NCI-H2081 treated with DMSO at 0.1 percent for 48 hours (cell line): ENCODE results near the gene DHRSX.
"Not testable (repeated sequence)": the region's sequence is repeated elsewhere in the genome, so short reads cannot be mapped to it uniquely, and the experiment has no call there.

Experiments
- DNase-seq: peaks from one replicate; lab custom pipeline; 2025; lab: John Stamatoyannopoulos, UW

Gene DHRSX

DNA sequence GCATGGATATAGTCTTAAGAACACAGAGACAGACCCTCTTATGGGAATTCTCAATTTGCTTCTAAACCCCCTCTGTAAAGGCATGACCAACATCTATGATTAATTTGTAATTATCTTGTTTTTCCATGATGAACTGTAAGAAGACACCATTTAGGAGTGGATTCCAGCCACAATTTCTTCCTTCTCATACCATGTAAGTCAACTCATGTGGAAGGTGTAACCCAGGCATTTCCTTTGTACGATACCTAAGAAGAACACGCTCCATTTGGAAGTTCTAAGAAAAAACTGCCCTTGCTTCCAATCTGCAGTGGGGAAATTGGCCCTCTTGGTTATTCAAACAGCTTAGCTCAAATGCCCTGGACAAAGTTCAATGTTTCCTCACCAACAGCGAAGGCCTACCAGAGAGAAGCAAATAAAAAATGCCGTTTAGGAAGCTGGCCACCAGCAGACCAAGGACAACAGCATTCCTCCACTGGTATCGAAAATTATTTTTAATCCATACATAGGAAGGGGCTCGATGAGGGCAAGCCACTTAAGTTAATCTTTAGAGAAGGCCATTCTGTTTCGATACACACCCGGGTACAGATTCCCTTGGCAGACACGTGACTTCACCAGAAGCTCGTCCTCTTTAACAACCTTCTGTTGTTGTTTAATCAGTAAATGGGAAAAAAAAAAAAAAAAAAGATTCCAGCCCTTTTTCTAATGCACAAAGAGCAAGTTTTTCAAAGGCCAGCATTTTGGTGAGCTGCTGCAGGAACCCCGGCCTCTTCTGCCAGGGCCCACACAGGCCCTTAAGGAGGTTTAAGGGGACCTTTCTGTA is 2.6 kb downstream of the DHRSX start:
- DNase-seq: no peak

DNA sequence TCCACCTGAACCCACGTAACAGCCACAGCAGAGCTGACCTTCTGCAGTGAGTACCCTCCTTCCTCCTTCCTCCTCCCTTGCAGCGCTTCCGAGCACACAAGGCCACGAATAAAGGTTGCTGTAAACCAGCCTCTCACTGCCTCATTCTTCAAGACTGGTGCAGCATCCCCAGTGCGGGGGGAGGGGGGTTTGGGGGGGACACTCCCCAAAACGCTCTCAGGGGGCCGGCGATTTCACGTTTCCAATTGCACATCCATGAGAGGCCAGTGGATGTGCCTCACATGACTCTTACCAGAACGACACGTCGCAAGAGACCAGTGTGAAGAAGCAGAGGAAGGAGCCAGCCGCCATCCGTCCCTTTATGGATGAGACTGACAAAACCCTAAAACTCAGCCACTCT is 5.2 kb downstream of the DHRSX start:
- DNase-seq: no peak

DNA sequence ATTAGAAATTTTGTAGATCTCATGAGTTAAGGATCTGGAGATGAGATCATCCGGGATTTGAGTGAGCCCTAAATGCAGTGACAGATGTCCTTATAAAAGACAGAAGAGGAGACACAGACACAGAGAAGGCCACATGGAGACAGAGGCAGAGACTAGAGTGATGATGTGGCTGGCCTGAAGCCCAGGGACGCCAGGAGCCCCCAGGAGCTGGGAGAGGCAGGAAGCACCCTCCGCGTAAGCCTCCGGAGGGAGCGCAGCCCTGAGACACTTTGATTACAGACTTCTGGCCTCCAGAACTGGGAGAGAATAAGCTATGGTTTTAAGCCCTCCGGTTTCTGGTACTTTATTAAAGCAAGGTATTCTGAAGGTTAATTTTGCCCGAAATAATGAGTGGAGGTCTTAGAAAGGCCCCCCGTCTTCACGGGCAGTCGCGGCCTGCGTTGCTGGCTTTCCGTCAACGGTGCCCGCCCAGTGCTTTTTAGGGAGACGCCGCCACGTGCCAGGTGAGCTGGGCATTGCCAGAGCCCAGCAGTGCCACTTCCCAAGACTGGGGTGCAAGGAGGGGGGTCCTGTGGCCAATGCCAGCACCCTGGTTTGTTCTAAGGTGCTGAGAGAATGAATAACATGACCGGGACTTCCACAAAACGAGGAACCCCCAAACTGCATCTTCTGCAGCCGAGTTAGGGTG is 8.1 kb downstream of the DHRSX start:
- no peak for DNase-seq

DNA sequence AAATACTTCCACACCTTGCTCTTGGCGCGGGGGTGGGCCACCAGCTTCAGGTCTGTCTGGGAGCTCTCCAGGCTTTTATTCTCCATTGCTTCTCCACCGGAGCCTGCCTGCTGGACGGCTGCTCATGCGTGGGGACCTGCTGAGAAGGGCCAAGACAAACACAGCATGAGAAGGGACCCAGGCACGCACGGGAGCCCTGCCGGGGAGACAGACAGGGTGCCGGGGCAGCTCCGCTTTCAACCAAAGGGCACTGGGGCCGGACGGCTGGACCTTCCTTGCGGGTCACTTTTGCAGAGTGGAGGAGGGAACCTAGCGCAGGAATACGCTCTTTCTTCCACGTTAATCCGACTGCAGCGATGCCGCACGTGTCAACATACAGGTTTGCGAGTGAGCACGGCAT is 10.1 kb downstream of the DHRSX start:
- DNase-seq: no peak

DNA sequence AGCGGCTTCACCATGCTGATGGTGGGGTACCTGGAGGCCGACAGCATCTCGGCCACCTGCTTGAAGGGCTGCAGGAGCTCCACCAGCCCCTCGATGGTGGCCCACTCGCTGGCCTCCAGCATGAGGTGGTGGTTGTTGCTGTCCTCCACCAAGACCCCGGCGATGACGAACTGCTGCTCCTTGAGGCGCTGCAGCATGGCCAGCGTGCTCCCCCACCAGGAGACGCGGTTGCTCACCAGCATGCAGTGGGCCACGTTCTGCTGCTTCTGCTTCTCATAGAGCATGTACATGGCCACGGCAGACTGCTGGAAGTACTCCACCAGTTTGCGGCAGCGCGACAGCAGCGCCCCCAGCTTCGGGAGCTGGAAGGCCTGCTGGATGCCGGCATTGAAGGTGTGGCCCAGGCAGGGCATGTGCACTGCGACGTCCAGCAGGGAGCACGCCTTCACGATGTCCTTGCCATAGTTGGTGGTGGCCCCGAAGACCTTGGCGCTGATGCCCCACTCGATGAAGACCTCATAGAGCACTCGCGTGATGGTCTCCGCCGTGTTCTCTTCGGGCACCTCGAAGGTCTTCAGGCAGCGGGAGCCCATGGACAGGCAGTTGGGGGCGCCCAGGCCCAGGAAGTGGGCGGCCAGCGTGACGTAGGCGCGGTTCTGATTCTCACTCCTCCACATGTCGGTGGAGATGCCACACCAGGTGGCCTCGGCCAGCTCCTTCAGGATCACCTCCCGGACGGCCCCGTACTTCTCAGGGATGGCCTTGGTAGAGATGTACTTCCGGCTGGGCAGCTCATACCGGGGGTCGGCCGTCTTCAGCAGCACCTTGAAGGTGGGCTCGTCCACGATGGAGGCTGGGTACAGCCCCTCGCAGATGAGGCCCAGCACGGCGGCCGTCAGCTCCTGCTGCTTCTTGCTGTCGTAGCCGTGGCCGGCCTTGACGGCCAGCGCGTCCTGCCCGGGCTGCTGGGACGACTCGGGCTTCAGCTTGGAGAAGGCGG is 11.0 kb downstream of the DHRSX start:
- DNase-seq: no peak

DNA sequence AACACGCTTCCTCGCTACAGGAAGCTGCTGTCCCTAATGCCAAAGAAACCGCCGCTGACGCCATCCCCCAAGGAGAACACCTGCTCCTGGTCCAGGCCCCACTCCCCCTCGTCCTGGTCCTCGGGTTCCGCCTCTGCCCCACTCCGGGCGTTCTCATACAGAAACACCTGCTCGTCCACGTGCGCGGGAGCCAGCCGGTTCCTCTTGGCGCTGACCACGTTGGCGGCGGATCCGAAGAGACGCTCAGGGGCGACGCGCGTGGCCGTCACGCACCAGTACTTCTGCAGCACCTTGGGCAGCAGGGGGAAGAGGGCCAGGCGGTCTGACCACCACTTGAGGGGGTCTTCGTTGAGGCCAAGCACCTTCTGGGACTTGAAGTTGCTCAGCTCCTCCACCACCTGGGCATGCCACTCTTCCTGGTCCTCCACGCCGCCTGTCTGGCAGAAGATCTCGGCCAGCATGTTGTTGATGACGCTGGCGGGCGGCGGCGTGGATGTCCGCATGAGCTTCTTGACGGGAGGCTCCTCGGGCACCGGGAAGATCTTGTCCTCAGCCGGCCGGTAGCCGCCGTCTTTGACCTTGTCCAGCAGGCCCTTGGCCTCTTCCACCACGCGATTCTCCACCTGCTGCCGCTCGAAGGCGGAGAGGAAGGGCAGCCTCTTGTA is 12.0 kb downstream of the DHRSX start:
- no peak for DNase-seq

DNA sequence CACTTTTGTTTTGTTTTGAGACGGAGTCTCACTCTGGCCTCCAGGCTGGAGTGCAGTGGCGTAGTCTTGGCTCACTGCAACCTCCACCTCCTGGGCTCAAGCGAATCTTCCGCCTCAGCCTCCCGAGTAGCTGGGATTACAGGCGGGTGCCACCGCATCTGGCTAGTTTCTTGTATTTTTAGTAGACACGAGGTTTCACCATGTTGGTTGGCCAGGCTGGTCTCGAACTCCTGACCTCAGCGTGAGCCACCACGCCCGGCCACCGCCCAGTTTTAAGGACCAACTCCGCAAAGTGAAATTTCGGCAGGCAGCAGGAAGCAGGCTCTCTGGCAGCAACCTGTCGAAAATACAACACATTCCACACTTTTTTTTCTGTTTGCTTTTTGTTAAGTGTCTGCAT is 13.4 kb downstream of the DHRSX start:
- no peak for DNase-seq

DNA sequence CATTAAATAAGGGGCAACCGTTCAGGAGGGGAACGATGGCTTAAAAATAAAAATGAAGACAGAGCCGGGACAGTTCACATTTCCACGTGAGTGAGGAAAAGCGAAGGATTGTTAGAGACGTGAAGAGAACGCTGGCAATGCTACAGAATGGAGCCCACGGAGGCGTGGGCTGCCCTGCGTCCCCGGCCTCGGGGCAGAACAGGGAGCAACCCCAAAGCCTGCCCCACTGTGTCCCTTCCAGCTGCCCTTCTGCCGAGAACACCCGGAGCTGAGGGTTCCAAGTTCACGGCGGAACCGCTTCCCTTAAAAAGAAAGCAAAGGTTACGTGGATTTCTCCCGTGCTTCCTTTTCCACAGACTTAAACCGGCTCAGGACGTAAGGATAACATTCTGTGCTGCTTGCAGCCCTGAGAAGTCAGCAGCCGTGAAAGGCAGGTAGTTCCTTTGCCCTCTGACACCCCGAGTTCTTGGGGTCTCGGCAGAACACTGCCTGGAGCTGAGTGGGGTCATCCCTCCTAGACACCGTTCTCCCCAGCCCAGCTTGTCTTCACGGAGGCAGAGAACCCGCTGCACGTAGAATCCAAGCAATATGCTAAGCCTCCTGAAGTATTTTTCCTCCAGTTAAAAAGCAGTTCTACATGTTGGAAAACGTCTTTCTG is 14.2 kb downstream of the DHRSX start:
- DNase-seq: no peak

DNA sequence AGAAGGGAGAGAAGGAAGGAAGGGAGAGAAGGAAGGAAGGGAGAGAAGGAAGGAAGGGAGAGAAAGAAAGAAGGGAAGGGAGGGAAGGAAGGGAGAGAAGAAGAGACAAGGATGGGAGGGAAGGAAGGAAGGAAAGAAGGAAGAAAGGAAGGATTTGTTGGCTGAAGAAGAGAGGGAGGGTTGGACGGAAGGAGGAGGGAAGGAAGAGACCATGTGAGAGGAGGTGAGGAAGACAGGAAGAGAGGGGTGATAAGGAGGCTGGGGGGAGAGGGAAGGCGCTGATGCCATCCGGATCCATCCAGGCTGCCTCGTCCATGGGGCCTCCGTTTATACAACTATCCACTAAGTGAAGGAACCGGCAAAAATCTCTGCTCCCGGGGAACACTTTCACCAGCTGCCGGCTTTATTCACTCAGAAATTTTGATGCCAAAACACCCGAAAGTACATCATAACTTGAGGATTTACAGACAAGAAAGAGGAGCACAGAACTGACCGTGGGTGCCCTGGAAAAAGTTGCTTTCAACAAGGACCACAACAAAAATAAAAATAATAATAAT is 14.9 kb downstream of the DHRSX start:
- no peak for DNase-seq

DNA sequence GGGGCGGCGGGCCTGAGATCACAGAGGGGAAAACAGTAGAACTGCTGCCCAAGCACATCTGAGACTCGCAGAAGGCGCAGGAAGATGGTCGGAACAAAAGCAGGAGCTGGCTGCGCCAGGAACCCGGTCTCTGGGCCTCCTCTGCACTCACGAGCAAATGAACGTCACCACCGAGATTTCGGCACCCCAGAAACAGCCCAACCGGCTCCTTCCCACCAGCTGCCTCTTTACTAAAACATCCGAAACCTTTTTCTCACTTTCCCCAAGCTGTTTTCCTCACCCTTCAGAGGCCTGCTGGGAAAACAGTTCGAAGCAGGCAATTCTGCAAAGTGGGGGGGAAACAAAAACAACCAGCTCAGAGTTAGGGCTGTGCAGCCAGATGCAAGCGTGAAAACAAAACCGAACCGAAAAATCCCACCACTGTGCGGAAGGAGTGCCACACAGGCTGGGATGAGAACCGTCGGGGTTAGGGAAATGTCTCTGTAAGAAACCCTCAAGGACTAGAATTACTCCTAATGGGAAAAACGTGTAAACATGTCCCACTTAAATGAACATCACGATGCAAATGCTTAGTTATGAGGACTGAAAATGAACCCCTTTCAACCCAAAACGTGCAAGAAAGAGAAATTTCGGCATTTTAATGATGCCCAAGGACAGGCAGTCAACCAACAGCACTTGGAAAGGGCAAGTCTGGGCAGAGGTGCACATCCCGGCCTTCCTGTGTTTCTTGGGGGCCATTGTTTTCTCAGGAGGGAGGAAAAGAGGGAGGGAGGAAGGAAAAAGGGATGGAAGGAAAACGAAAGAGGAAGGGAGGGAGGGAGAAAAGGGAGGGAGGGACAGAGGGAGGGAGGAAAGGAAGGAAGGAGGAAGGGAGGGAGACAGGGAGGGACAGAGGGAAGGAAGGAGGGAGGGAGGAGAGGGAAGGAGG is 15.8 kb downstream of the DHRSX start:
- no peak for DNase-seq

DNA sequence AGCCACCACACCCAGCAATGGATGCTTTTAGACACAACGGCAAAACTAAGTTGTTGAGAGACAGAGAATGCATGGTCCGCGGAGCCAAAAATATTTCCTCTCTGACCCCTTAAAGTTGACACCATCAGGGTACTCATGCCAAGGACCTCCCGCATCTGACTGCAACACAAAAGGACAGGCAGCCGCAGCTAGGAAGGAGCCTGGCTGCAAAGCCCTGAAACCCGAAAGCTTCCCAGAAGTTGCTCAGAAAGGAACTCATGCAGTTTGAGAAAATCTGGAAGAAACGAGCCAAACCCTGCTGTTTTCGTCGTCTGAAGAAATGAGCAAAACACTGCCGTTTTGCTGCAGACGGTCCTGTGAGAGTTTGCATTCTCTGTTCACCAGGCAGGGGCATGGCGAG is 16.5 kb downstream of the DHRSX start:
- DNase-seq: no peak

DNA sequence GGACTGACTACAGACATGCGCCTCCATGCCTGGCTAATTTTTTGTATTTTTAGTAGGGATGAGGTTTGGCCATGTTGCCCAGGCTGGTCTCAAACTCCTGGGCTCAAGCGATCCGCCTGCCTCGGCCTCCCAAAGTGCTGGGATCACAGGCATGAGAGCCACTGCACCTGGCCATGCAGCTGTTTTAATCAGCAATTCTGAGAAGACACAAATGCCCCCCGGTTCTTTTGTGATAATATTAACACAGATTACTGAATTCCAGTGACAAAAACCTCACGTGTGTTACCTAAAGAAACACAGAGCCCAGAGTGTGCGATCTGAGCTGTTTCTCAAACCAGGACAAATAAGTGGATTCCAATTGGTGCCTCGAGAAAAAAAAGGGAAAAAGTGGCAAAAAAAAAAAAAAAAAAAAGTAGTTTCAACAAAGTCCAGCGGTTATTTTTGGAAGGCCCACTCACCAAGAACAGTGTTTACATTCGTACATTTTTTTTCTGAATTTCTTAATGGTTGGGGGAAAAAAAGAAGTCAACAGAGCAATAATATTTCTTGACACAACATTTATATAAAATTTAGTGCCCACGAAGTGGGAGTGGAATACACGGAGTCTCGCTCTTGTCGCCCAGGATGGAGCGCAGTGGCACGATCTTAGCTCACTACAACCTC is 17.2 kb downstream of the DHRSX start:
- DNase-seq: no peak

DNA sequence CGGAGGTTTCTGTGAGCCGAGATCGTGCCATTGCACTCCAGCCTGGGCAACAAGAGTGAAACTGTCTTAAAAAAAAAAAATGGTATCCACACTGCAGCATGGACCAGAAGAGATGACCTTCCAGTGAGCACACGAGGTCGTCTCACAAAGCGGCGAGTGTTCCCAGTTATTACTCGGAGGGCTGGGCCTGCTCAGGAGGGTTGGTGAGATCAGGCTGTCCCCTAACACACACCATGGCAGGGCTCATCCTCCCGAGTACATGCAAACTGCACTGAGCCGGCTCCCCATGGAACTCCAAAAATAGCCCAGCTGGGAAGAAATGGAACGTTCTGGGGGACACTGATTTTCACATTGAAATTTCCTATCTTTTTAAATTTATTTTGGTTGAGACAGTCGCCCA is 19.2 kb downstream of the DHRSX start:
- DNase-seq: not testable (repeated sequence)

DNA sequence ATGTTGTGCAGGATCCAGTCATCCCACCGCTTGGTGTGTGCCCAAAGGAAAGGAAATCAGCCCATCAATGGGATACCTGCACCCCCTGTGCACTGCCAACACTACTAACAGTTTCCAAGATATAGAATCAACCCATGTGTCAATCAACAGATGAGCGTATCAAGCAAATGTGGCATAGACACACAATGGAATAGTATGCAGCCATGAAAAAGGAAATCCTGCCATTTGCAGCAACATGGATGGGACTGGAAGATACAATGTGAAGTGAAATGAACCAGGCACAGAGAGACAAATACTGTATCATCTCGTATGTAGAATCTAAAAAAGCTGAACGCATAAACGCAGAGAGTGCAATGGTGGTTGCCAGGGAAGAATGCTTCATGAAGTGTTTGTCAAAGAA is 20.8 kb downstream of the DHRSX start:
- not testable (repeated sequence) for DNase-seq

DNA sequence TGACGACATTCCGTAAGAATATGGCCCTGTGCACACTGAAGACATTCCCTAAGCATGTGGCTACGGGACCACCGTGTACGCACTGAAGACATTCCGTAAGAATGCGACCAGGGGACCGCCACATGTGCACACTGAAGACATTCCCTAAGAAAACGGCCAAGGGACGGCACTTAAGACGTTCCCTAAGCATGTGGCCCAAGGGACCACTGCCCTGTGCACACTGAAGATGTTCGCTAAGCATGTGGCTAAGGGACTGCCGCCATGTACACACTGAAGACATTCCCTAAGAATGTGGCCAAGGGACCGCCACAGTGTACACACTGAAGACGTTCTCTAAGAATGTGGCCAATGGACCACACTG is 21.4 kb downstream of the DHRSX start:
- DNase-seq: no peak

DNA sequence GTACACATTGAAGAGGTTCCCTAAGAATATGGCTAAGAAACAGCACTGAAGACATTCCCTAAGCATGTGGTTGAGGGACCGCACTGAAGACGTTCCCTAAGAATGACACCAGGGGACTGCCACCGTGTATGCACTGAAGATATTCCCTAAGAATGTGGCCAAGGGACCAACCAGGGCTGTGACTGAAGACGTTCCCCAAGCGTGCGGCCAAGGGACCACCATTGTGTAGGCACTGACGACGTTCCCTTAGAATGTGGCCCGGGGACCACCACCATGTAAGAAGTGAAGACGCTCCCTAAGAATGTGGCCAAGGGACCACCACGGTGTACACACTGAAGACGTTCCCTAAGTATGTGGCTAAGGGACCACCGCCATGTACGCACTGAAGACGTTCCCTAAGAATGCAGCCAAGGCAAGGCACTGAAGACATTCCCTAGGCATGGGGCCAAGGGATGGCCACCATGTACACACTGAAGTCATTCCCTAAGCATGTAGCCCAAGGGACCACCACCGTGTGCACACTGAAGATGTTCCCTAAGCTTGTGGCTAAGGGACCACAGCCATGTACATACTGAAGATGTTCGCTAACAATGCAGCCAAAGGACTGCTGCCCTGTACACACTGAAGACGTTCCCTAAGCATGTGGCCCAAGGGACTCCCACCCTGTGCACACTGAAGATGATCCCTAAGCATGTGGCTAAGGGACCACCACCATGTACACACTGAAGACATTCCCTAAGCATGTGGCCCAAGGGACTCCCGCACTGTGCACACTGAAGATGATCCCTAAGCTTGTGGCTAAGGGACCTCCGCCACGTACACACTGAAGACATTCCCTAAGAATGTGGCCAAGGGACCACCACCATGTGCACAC is 22.0 kb downstream of the DHRSX start:
- no peak for DNase-seq

DNA sequence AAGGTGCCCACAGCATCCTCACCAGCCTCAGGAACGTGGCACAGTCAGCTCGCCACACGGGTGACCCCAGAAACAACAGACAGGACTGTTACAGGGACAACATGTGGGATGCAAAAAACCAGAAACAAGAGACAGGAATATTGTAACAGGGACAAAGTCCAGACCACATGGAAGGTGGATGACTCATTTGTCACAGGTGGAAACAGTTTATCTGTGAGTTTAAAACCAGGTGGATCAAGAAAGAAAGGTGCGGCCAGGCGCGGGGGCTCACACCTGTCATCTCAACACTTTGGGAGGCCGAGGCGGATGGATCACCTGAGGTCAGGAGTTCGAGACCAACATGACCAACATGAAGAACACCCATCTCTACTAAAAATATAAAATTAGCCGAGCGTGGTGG is 23.5 kb downstream of the DHRSX start:
- not testable (repeated sequence) for DNase-seq

DNA sequence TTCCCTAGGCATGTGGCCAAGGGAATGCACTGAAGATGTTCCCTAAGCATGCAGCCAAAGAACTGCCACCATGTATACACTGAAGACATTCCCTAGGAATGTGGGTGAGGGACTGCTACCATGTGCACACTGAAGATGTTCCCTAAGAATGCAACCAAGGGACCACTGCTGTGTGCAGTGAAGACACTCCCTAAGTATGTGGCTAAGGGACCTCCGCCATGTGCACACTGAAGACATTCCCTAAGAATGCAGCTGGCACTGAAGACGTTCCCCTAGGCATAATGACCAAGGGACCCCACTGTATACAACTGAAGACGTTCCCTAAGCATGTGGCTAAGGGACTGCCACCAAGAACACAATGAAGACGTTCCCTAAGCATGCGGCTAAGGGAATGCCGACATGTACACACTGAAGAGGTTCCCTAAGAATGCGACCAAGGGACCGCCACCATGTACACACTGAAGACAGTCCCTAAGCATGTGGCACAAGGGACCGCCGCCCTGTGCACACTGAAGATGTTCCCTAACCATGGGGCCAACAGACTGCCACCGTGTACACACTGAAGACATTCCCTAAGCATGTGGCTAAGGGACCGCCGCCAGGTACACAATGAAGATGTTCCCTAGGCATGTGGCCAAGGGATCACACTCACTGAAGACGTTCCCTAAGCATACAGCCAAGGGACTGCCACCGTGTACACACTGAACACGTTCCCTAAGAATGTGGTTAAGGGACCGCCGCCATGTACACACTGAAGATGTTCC is 25.6 kb downstream of the DHRSX start:
- no peak for DNase-seq
